ENCODE results near the gene ADAM10. TPM values are rescaled to one million over a fixed set of nuclear protein-coding genes. Genes with fewer than 3 reads are reported as not detected.

Gene ADAM10
- polyA plus RNA-seq, 1 donor: 110 TPM

DNA sequence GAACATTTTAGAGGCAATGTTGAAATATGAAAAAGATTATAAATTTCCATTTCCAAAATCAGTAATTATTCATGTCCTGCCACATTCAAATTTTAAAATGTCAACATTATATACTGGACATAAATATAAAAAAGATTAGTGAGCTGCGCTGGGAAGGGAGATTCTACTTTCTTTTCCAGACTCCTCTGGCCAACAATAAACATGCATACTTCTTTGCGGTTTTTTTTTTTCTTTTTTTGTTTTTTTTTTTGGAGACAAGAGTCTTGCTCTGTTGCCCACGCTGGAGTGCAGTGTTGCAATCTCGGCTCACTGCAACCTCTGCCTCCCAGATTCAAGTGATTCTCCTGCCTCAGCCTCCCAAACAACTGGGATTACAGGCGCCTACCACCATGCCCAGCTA lies 105.5 kb downstream of the ADAM10 start:
- Histone ChIP-seq H3K27me3 (ENCODE audit: control insufficient read depth, insufficient read depth, low read length) (no peaks in the 10 kb centered on the region), H3K4me1 (ENCODE audit: control insufficient read depth, insufficient read depth, low read length) (no peaks in the 10 kb centered on the region), H3K27ac (ENCODE audit: low read length) (no peak overlapping the region), H3K4me3 (ENCODE audit: low read length) (no peak overlapping the region), H3K36me3 (ENCODE audit: control insufficient read depth, insufficient read depth, low read length) (peaks cover 10% of the 10 kb centered on the region), H3K9me3 (ENCODE audit: control insufficient read depth, low read depth, low read length) (no peaks in the 10 kb centered on the region)
- WGBS (ENCODE audit: insufficient coverage, low lambda C conversion rate): 75% methylated on average over 1 of the region's 5 CpGs
- no peak for DNase-seq

DNA sequence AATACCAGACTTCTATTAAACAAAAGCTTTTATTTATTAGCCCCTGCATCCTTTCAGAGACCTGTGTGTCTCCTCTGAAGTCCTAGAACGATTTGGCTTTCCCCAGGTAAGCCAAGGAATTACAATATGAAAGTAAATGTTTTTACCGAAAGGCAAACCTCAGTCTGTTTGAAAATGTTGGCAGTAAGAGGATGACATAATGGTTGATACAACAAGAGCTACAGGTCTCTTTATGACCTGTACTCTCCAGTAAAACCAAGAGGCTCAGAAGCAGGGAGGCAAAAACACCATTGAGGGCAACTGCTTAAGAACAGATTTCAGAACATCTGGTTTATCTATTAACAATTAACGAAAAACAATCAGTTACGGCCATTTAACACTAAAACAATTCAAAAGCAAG lies 107.8 kb downstream of the ADAM10 start:
- H3K9me3 ChIP-seq (ENCODE audit: control insufficient read depth, low read depth, low read length): no peaks in the 10 kb centered on the region
- no peak for DNase-seq
- H3K4me3 ChIP-seq (ENCODE audit: low read length): no peak overlapping the region
- H3K36me3 ChIP-seq (ENCODE audit: control insufficient read depth, insufficient read depth, low read length): peaks cover 14% of the 10 kb centered on the region
- no peak overlapping the region for H3K27ac ChIP-seq (ENCODE audit: low read length)
- H3K4me1 ChIP-seq (ENCODE audit: control insufficient read depth, insufficient read depth, low read length): no peaks in the 10 kb centered on the region
- H3K27me3 ChIP-seq (ENCODE audit: control insufficient read depth, insufficient read depth, low read length): no peaks in the 10 kb centered on the region
- 40% methylated on average over 1 of the region's 4 CpGs for WGBS (ENCODE audit: insufficient coverage, low lambda C conversion rate)

DNA sequence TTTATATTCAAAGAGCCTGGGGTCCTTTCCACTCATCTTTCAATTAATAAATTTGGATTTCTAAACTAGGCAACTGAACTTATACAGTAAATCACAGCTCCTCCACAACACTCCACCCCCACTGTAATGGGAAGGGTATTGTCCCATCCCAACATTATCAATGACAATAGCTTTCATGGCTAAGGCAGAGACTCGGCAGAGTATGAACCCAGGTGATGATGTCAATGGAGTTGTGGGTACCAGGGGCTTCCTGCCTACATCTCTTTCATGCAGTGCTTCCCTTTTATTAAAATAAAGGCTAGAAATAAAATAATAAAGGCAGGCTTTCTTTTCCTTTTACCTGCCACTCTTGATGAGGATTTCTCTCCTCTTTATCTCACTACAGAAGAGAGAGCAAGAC lies 109.5 kb downstream of the ADAM10 start:
- H3K27me3 ChIP-seq (ENCODE audit: control insufficient read depth, insufficient read depth, low read length): no peaks in the 10 kb centered on the region
- H3K9me3 ChIP-seq (ENCODE audit: control insufficient read depth, low read depth, low read length): no peaks in the 10 kb centered on the region
- WGBS (ENCODE audit: insufficient coverage, low lambda C conversion rate): no CpG with 5 or more reads among the region's 1 CpG
- H3K27ac ChIP-seq (ENCODE audit: low read length): no peak overlapping the region
- no peaks in the 10 kb centered on the region for H3K4me1 ChIP-seq (ENCODE audit: control insufficient read depth, insufficient read depth, low read length)
- H3K36me3 ChIP-seq (ENCODE audit: control insufficient read depth, insufficient read depth, low read length): peaks cover 18% of the 10 kb centered on the region
- no peak for DNase-seq
- H3K4me3 ChIP-seq (ENCODE audit: low read length): no peak overlapping the region

DNA sequence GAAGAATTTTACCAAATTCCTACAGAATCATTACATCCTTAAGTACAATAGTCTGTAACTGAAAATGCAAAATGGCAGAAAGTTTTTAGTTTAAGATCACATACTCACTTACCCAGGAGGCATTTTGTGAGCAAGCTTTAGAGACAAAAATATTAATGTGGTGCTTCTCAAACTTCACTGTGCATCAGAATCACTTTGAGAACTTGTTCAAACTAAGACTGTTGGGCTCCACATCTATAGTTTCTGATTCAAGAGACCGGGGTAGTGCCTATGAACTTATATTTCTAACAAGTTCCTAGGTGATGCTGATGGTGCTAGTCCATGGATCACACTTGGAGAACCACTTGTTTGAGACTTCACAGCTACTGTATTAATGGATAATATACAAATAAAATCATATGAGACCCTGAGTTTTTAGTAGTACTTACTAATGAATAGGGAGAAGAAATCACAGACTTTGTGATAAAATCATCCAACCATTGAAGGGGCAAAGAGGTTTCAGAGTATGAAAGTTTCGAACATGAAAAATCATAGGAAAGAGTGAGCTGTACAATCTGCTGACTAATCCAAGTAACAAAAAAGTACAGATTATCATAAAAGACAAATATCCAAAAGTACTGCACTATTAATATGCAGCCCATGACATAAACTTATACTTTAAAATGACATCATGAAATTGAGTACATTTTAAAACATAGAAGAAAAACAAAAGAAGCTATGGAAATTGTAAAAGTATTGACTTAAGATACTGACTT lies 110.3 kb downstream of the ADAM10 start:
- WGBS (ENCODE audit: insufficient coverage, low lambda C conversion rate): no CpG with 5 or more reads among the region's 2 CpGs
- Histone ChIP-seq H3K36me3 (ENCODE audit: control insufficient read depth, insufficient read depth, low read length) (peaks cover 18% of the 10 kb centered on the region), H3K4me3 (ENCODE audit: low read length) (no peak overlapping the region), H3K27ac (ENCODE audit: low read length) (no peak overlapping the region), H3K9me3 (ENCODE audit: control insufficient read depth, low read depth, low read length) (no peaks in the 10 kb centered on the region), H3K27me3 (ENCODE audit: control insufficient read depth, insufficient read depth, low read length) (no peaks in the 10 kb centered on the region), H3K4me1 (ENCODE audit: control insufficient read depth, insufficient read depth, low read length) (no peaks in the 10 kb centered on the region)
- no peak for DNase-seq

DNA sequence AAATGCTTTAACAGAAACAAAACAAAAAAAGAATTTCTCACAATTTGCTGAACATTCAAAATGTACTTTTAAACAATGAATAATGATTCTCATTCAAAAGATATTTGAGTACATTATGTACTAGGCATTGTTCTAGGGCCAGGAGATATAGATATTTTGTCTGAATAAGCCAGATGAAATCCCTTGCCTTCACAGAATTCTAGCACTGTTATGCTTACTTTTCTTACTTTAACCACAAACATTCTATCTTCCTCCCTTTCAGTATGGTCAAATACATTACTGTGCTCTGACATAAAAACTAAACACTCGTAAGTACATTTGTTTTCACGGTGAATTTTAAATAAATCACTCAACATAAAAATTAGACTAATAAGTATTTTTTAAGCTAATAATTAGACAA lies 116.7 kb downstream of the ADAM10 start:
- Histone ChIP-seq H3K36me3 (ENCODE audit: control insufficient read depth, insufficient read depth, low read length) (peaks cover 16% of the 10 kb centered on the region), H3K9me3 (ENCODE audit: control insufficient read depth, low read depth, low read length) (no peaks in the 10 kb centered on the region), H3K4me1 (ENCODE audit: control insufficient read depth, insufficient read depth, low read length) (peaks cover 2% of the 10 kb centered on the region), H3K4me3 (ENCODE audit: low read length) (no peak overlapping the region), H3K27ac (ENCODE audit: low read length) (no peak overlapping the region), H3K27me3 (ENCODE audit: control insufficient read depth, insufficient read depth, low read length) (no peaks in the 10 kb centered on the region)
- no peak for DNase-seq
- 90% methylated on average over 2 of the region's 2 CpGs for WGBS (ENCODE audit: insufficient coverage, low lambda C conversion rate)

DNA sequence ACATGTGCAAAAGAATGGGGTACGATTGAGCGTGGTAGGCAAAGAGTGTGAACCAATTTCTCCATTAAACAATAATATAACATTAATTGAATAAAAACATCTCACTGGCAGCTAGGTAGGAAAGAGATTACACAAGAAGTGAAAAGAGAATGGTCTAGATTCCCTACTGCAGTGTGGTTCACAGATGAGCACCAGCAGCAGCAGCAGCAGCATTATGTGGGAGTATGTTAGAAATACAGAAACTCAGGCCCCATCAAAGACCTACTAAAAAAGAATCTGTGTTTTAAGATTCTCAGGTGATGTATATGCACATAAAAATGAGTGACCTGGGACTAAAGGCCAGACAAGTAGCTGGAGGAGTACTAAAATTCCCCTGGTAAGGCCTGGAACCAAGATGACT lies 118.2 kb downstream of the ADAM10 start:
- Histone ChIP-seq H3K36me3 (ENCODE audit: control insufficient read depth, insufficient read depth, low read length) (peaks cover 18% of the 10 kb centered on the region), H3K27ac (ENCODE audit: low read length) (no peak overlapping the region), H3K27me3 (ENCODE audit: control insufficient read depth, insufficient read depth, low read length) (no peaks in the 10 kb centered on the region), H3K4me3 (ENCODE audit: low read length) (no peak overlapping the region), H3K9me3 (ENCODE audit: control insufficient read depth, low read depth, low read length) (no peaks in the 10 kb centered on the region), H3K4me1 (ENCODE audit: control insufficient read depth, insufficient read depth, low read length) (peaks cover 4% of the 10 kb centered on the region)
- no CpG with 5 or more reads among the region's 2 CpGs for WGBS (ENCODE audit: insufficient coverage, low lambda C conversion rate)
- no peak for DNase-seq

DNA sequence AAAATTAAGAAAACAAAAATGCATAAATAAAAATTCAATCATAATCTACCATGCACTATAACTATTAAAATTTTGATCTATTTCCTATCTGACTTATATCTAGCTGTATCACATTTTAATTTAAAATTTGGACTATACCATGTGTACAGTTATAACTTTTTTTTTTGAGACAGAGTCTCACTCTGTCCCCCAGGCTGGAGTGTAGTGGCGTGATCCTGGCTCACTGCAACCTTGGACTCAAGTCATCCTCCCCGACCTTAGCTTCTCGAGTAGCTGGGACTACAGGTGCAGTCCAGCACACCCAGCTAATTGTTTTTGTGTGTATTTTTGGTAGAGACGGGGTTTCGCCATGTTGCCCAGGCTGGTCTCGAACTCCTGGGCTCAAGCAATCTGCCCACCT lies 119.9 kb downstream of the ADAM10 start:
- Histone ChIP-seq H3K4me1 (ENCODE audit: control insufficient read depth, insufficient read depth, low read length) (peaks cover 4% of the 10 kb centered on the region), H3K27ac (ENCODE audit: low read length) (no peak overlapping the region)

DNA sequence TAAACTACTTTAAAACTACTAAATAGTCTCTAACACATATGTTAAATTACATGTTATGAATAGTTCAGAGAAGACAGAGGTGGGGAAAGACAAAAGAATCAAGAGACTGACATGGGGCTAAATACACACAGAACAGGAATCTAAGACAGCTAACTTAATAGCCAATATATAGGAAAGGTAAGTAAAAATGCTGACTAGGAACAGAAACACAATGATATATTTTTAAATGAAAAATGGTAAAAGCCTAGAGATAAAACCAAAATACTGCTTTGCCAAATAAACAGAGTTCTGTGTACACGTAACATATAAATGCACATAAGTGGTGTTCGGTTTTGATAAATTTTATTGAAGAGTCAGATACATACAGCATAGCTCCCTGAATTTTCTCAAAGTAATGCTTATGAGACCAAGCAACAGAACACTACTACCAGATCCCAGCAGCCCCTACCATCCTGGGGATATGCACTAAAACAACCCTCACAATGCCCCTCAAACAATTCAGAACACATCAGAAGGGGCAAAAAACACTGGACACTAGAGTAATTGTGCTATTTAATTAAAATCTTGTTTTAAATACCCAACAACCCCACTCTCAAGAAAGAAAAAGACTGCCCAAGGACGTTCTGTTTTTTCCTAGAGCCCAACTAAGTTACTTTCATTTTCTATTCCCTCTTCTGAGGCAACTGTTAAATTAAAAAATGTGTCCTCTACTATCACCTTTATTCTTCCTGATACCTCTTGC lies 121.1 kb downstream of the ADAM10 start:
- H3K9me3 ChIP-seq (ENCODE audit: control insufficient read depth, low read depth, low read length): no peaks in the 10 kb centered on the region

More for the DNA sequence above, 119.9 kb downstream of the ADAM10 start:
- 100% methylated on average over 2 of the region's 6 CpGs for WGBS (ENCODE audit: insufficient coverage, low lambda C conversion rate)
- DNase-seq: no peak
- Histone ChIP-seq H3K4me3 (ENCODE audit: low read length) (no peak overlapping the region), H3K36me3 (ENCODE audit: control insufficient read depth, insufficient read depth, low read length) (peaks cover 18% of the 10 kb centered on the region), H3K27me3 (ENCODE audit: control insufficient read depth, insufficient read depth, low read length) (no peaks in the 10 kb centered on the region), H3K9me3 (ENCODE audit: control insufficient read depth, low read depth, low read length) (no peaks in the 10 kb centered on the region)

DNA sequence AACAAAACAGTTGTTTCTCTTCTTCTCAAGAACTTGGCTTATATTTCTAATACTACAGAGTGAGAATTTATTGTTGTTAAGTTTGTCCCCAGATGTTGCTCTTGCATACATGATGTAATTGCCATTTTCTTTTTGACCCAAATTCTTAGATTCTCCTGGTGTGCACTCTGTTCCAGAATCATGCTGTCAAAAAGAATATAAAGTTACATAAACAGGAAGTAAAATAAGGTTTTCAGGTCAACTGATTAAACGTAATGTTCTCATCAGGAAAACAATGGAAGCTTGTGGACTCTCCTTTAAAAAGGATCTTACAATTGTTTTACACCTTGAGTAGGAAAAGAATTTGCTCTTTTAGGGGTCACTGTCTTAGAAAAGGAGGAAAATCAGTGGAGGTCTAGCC lies 121.8 kb downstream of the ADAM10 start:
- no CpG with 5 or more reads among the region's 1 CpG for WGBS (ENCODE audit: insufficient coverage, low lambda C conversion rate)
- H3K4me1 ChIP-seq (ENCODE audit: control insufficient read depth, insufficient read depth, low read length): peaks cover 4% of the 10 kb centered on the region
- H3K36me3 ChIP-seq (ENCODE audit: control insufficient read depth, insufficient read depth, low read length): peaks cover 18% of the 10 kb centered on the region
- no peak overlapping the region for H3K27ac ChIP-seq (ENCODE audit: low read length)
- no peak overlapping the region for H3K4me3 ChIP-seq (ENCODE audit: low read length)
- no peak for DNase-seq
- no peaks in the 10 kb centered on the region for H3K27me3 ChIP-seq (ENCODE audit: control insufficient read depth, insufficient read depth, low read length)
- no peaks in the 10 kb centered on the region for H3K9me3 ChIP-seq (ENCODE audit: control insufficient read depth, low read depth, low read length)

More for the DNA sequence above, 121.1 kb downstream of the ADAM10 start:
- H3K4me1 ChIP-seq (ENCODE audit: control insufficient read depth, insufficient read depth, low read length): peaks cover 4% of the 10 kb centered on the region
- peak overlapping the region; percentile 32 for H3K27ac ChIP-seq (ENCODE audit: low read length)
- peak in 1 of 2 donors; percentile 25 for DNase-seq
- no peak overlapping the region for H3K4me3 ChIP-seq (ENCODE audit: low read length)
- WGBS (ENCODE audit: insufficient coverage, low lambda C conversion rate): 67% methylated on average over 3 of the region's 3 CpGs
- H3K36me3 ChIP-seq (ENCODE audit: control insufficient read depth, insufficient read depth, low read length): peaks cover 18% of the 10 kb centered on the region
- no peaks in the 10 kb centered on the region for H3K27me3 ChIP-seq (ENCODE audit: control insufficient read depth, insufficient read depth, low read length)

DNA sequence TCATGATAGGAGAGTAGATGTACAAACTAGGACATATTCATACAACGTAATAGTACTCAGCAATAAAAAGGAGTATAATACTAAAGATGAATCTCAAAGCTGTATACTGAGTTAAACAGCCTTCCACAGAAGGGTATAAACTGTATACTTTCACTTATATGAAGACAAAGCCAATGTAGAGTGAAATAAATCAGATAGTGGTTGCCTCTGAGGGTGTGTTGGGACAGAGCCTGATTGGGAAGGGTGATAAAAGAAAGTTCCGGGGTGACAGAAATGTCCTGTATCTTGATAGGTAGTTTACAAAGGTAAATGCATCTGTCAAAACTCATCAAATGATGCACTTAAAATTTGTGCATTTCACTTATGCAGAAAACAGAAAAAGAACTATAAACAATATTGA lies 122.5 kb downstream of the ADAM10 start:
- Histone ChIP-seq H3K4me1 (ENCODE audit: control insufficient read depth, insufficient read depth, low read length) (peaks cover 4% of the 10 kb centered on the region), H3K9me3 (ENCODE audit: control insufficient read depth, low read depth, low read length) (no peaks in the 10 kb centered on the region), H3K27ac (ENCODE audit: low read length) (no peak overlapping the region), H3K4me3 (ENCODE audit: low read length) (no peak overlapping the region), H3K36me3 (ENCODE audit: control insufficient read depth, insufficient read depth, low read length) (peaks cover 16% of the 10 kb centered on the region), H3K27me3 (ENCODE audit: control insufficient read depth, insufficient read depth, low read length) (no peaks in the 10 kb centered on the region)
- WGBS (ENCODE audit: insufficient coverage, low lambda C conversion rate): no CpG with 5 or more reads among the region's 2 CpGs
- DNase-seq: no peak
